HG03520 (cell line): ENCODE results near the gene EDC3.
"Not testable (repeated sequence)": the region's sequence is repeated elsewhere in the genome, so short reads cannot be mapped to it uniquely, and the experiment has no call there.

ENCODE experiments used
- ATAC-seq: cut with Tn5 transposase; IDR thresholded peaks from one replicate; pipeline ENCODE4 v1.9.1; 2021; ENCODE audit warnings: mild to moderate bottlenecking, moderate library complexity; ENCODE audit not compliant: unreplicated experiment

The EDC3 gene, protein sequence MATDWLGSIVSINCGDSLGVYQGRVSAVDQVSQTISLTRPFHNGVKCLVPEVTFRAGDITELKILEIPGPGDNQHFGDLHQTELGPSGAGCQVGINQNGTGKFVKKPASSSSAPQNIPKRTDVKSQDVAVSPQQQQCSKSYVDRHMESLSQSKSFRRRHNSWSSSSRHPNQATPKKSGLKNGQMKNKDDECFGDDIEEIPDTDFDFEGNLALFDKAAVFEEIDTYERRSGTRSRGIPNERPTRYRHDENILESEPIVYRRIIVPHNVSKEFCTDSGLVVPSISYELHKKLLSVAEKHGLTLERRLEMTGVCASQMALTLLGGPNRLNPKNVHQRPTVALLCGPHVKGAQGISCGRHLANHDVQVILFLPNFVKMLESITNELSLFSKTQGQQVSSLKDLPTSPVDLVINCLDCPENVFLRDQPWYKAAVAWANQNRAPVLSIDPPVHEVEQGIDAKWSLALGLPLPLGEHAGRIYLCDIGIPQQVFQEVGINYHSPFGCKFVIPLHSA

DNA sequence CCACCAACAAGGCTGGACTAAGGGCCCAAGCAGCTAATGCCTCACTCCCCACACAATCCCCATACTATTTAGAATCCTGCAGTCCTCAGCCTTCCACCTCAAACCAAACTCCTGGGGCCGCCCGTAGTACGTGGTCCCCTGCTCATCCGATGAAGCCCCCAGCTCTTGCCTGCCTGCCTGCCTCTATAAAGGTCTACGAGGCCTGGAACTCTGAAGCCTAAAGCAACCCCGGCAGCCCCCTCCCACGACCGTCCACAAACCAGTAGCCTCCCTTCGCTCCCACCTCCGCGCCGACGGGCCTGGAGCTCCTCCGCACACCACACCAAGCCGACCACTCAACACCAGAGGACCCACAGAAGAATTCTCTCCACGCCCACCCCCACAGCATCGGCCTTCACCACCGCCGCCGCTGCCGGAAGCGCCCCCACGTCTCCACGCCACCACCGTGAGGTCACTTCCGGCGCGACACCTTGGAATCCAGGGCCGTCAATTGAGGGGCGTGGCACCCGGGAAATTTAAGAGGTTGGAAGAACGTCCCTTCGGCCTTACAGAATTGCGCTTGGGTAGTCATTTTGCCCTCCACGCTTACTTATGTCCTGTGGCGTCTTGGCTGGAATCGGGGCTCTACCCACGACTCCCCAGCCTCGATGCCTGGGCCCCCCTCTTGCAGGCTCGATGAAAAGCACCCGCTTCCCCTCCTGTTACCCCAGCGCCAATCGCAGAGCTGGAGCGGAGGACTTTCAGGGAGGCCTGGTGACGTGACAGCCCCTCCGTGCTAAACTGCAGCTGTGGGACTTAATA lies at the start of gene EDC3:
TSS of gene EDC3 (minus strand) at position 428 of the 801 bp plus-strand sequence. CDS start 20,900 bp downstream, outside the sequence.
- peak; percentile 88 for ATAC-seq

DNA sequence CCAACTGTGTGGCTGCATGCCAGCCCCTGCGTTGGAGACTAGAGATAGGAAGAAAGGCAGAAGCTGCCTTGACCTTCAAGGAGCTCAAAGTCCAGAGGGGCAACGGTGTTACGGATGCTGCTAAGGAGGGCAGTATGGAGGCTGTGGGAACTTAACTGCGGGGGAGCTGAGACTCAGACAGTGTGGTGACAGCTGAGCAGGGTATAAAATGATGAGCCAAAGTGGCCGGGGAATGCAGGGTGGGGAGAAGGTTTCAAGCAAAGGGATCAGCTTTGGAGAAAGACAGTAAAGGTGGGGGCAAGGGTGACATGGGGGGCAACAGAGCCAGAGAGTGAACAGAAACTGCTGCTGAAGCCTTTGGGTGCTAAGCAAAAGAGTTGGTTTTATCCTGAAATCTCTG lies 46.6 kb upstream of the EDC3 start:
- no peak for ATAC-seq

DNA sequence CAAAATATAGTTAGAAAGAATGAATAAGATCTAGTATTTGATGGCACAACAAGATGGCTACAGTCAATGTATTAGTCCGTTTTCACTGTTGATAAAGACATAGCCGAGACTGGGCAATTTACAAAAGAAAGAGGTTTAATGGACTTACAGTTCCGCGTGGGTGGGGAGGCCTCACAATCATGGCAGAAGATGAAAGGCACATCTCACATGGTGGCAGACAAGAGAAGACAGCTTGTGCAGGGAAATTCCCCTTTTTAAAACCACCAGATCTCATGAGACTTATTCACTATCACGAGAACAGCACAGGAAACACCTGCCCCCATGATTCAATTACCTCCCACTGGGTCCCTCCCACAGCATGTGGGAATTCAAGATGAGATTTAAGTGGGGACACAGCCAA lies 42.4 kb upstream of the EDC3 start:
- not testable (repeated sequence) for ATAC-seq

GRCh38 chr15:74735305-74735704 lies 39.5 kb upstream of the EDC3 start:
- no peak for ATAC-seq

DNA sequence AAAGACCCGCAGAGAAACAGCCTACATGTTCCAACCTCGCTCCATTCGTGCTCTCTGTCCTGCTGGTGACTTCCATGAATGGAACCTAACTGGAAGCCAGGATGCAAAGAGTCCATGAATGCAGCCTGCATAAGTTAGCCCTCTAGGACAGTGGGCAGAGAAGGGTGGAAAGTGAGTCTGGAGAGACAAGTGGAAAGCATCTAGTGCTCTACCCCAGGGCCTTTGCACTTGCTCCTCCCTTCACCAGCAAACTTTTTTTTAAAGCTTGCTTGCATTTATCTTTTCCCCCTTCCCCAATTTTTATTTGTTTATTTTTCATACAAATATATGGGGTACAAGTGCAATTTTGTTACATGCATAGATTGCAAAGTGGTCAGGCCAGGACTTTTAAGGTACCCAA lies 37.4 kb upstream of the EDC3 start:
- ATAC-seq, result no peak

GRCh38 chr15:74732846-74733245 lies 37.0 kb upstream of the EDC3 start:
- ATAC-seq, result no peak

GRCh38 chr15:74730619-74731316 lies 34.9 kb upstream of the EDC3 start:
- no peak for ATAC-seq

- ATAC-seq, result not testable (repeated sequence)
Measured at GRCh38 chr15:74729372-74729771, 33.5 kb upstream of the EDC3 start.

DNA sequence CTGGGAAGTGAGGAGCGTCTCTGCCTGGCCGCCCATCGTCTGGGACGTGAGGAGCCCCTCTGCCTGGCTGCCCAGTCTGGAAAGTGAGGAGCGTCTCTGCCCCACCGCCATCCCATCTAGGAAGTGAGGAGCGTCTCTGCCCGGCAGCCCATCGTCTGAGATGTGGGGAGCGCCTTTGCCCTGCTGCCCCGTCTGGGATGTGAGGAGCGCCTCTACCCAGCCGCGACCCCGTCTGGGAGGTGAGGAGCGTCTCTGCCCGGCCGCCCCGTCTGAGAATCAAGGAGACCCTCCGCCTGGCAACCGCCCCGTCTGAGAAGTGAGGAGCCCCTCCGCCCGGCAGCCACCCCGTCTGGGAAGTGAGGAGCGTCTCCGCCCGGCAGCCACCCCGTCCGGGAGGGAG lies 32.9 kb upstream of the EDC3 start:
- not testable (repeated sequence) for ATAC-seq

DNA sequence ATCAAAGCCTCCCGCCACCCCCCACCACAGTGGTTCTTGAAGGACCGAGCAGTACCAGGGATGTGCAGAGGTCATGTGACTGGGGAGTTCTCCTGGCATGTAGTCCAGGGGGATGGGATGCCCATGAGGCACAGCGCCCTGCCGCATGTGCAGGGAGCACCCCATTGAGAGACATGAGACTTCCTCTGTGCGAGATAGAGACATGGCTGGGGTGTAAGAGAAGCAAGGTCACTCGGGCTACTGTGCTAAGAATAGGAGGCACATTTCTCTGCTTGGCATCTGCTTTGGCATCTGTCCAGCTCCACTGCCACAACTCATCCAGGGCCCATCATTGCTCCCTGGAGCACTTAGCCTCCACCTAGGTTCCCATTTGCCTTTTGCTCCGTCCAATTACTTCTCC lies 31.9 kb upstream of the EDC3 start:
- ATAC-seq, result no peak

- no peak for ATAC-seq
Measured at GRCh38 chr15:74726774-74727164, 30.9 kb upstream of the EDC3 start.

GRCh38 chr15:74725845-74726773 lies 30.3 kb upstream of the EDC3 start:
- ATAC-seq, result no peak

DNA sequence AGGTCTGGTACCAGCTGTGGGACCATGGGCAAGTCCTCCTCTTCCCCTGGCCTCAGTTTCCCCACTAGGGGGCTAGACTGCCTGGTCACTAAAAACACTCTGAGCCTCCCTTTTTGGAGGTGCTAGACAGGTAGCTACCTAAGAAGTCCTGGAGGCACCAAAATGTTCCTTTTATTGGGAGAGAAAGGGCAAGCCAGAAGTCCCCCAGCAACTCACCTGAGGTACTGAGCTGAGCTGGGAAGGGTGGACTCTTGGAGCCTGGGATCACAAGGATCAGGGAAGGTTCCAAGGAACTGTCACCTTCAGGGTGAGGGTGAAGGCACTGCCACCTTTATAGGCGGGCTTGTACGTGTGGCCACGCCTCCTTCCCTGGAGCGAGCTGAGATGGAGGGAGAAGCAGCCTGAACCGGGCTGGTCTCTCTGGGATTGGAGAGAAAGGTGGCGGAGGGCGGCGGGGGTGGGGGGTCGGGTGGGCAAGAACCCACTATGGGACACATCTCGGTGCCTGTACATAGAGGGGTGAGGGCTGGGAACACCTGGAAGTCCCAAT lies 29.5 kb upstream of the EDC3 start, which contains the start of gene CYP1A1:
TSS of gene CYP1A1 (minus strand) at position 304 of the 550 bp plus-strand sequence. CDS start 2,431 bp downstream, outside the sequence.
- ATAC-seq, result no peak

DNA sequence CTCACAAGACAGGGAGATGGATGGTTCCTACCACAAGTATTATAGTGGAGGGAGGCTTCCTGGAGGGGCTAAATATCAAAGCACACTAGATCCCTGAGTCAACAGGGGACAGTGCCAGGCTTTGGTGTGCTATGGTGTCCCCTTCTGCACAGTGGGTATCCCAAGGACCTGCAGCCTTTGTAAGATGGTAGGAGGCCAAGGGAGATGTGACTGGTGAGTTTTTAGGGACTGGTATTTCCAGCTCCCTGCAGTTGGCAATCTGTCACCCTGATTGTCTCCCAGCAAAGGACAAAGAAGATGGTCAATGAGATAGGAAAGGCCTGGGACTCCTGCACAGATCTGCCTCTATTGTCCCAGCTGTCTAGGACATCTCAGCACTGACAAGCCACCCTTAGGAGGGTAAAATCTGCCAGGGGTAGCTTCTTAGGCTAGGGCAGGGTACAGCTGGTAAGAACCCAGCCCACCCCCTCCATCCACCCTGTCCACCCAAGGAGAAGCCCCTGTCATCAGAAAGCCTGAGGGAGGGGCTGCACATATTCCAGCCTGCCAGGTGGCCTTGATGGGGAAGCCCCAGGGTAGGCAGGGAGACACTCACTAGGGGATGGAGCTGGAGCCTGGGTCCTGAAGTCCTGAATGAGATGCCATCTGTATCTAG lies 28.9 kb upstream of the EDC3 start:
- ATAC-seq, result no peak

GRCh38 chr15:74723754-74724334 lies 28.0 kb upstream of the EDC3 start:
- ATAC-seq, result no peak

DNA sequence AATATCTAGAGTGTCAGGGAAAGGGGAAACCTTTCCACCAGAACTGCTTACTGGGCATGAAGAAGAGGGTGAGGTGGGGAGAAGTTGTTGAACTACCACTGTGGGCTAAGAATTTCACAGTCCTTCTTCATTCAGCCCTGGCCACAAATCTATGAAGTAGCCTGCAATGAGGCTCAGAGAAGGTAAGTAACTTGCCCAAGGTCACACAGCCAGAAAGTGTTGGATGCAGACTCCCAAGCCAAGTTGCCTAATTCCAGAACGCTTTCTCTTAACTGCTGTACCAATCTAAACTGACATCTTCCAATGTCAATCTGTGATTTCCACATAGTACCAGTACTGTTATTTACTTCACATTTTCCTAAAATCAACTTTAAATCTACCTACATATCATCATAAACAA lies 27.4 kb upstream of the EDC3 start:
- no peak for ATAC-seq

DNA sequence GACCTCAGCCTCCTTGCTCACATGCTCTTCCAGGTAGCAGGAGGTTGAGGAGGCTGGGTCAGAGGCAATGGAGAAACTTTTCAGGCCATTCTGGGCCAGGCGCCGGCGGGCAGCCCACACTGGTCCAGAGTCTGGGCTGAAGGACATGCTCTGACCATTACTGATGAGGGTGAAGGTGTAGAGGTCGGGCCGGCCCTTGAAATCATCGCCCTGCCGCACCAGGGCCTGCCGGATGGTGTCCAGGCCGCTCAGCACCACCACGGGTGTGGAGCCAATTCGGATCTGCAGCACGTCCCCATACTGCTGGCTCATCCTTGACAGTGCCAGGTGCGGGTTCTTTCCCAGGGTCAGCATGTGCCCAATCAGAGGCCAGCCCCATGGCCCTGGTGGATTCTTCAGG lies 26.8 kb upstream of the EDC3 start:
- ATAC-seq, result no peak

DNA sequence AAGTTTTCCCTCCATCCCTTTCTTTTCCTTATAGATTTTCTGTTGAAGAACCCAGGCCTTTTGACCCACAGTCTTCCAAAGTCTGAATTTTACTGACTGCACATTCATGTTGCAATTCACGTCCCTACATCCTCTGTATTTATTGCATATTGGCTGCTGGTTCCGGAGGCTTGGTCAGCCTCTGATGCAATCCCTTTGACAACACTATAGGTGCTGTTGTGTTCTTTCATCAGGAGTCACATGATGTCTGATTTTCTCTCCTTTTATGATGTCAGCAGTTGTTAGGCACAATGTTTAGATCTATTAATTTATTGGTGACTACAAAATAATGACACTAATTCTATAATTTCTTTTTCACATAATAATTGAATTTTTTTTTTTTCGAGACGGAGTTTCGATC lies 20.8 kb upstream of the EDC3 start:
- ATAC-seq, result no peak

DNA sequence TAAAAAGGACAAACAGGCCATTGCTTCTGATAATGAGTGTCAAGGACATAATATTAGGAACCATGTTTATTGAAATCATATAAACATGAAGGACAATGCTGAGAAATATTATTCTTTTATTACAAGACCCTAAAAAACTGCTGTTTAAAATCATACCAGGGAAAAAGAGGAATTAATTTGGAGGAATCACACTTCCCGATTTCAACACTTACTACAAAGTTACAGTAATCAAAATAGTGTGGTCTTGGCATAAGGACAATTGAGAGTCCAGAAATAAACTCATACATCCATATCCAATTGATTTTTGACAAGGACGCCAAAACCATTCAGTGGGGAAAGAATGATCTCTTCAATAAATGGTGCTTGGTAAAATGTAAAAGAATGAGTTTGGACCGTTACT lies 16.5 kb upstream of the EDC3 start:
- ATAC-seq, result no peak
